ENCODE measurements around the gene TMEM190.

DNA sequence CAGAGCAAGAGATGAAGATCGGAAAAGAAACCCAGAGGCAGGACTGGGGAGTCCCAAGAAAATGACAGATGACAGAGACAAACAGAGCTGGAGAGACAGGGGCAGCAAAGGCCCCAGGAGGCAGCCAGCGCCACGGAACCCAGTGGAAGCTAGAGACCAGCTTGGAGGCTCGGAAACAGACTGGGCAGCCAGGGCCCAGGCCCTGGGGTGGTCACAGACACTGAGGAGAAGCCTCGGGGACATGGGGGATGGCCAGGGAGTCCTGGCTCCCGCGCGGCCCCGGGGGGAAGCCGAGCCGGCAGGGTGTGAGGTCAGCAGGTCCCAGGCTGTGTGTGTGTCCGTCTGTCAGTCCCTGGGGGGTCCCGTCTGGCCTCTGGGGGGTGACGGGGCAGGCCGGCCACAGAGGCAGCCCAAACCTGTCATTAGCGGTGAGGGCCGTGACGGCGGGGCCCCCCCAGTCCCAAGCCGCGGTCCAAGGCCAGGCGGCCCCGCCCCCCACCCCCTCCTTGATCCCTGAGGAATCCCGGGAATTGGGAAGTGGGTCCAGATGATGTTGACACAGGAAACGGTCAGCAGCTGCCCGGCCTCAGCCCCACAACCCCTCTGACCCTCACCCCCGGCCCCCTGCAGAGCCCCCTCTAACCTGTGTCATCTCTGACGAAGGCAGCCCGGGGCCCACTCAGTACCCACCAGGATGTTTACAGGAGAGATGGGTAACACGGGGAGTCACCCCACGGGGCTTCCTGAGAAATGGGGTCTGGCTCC, 2.5 kb upstream of the TMEM190 start:
- TF ChIP-seq, protein P1, sequence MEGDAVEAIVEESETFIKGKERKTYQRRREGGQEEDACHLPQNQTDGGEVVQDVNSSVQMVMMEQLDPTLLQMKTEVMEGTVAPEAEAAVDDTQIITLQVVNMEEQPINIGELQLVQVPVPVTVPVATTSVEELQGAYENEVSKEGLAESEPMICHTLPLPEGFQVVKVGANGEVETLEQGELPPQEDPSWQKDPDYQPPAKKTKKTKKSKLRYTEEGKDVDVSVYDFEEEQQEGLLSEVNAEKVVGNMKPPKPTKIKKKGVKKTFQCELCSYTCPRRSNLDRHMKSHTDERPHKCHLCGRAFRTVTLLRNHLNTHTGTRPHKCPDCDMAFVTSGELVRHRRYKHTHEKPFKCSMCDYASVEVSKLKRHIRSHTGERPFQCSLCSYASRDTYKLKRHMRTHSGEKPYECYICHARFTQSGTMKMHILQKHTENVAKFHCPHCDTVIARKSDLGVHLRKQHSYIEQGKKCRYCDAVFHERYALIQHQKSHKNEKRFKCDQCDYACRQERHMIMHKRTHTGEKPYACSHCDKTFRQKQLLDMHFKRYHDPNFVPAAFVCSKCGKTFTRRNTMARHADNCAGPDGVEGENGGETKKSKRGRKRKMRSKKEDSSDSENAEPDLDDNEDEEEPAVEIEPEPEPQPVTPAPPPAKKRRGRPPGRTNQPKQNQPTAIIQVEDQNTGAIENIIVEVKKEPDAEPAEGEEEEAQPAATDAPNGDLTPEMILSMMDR (IDR thresholded peaks at IDR 0.05): no peak
- TF ChIP-seq POLR2A (IDR thresholded peaks at IDR 0.05) (no peak), EP300 (IDR thresholded peaks at IDR 0.05) (no peak)

Measured in tibial nerve (tissue), 4 donors.